ENCODE data around the gene FARP1.

GRCh38 chr13:98445340-98446233, 302.7 kb downstream of the FARP1 start:
- no peak for TF ChIP-seq POLR2A (IDR thresholded peaks at IDR 0.05)
- TF ChIP-seq CTCF (IDR thresholded peaks at IDR 0.05): peak; percentile 86 to 98

Data from suprapubic skin (tissue), 3 donors.